Activated naive CD4-positive, alpha-beta T cell treated with anti-CD3 and anti-CD28 coated beads, Interleukin-2, amount 10 ng/mL, durations not matched to agents 5 hours and 36 hours (primary cell): ENCODE results near the gene PET100. TPM values are rescaled to one million over a fixed set of nuclear protein-coding genes. Genes with fewer than 3 reads are reported as not detected.

ENCODE experiments used
- microRNA-seq: library from miRNA; unstranded; fragments of <30 nt; microRNA quantifications from one replicate; pipeline ENCODE4 v1.2.0, GENCODE V29; 2022; ENCODE audit warnings: borderline microRNAs expressed, borderline replicate concordance
- total RNA-seq, 2 experiments: library from RNA; stranded (reverse); gene quantifications; one replicate each; pipeline ENCODE4 v1.2.3, GENCODE V29; 2021

PET100 gene, protein sequence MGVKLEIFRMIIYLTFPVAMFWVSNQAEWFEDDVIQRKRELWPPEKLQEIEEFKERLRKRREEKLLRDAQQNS
- total RNA-seq = 100 to 1,000 TPM; 128 to 140 TPM

GRCh38 chr19:7629347-7630054, at the start of gene PET100, which contains the start of gene XAB2:
TSS of gene PET100 (plus strand) at chr19:7629793. CDS start at chr19:7629834, 41 bp downstream.
TSS of gene XAB2 (minus strand) at chr19:7629545. CDS start at chr19:7629527, 18 bp downstream.

GRCh38 chr19:7595466-7596133, 34.0 kb upstream of the PET100 start, which contains the start of gene CAMSAP3:
TSS of gene CAMSAP3 (plus strand) at chr19:7595863. CDS start at chr19:7596003, 140 bp downstream.

GRCh38 chr19:7633698-7634097, 4.1 kb downstream of the PET100 start, which contains the start of gene PCP2:
TSS of gene PCP2 (minus strand) at chr19:7633719. CDS start at chr19:7633457, 262 bp downstream.

GRCh38 chr19:7636691-7637373, 7.2 kb downstream of the PET100 start, which contains the start of gene STXBP2:
TSS of gene STXBP2 (plus strand) at chr19:7637110. CDS start at chr19:7637150, 40 bp downstream.

GRCh38 chr19:7668842-7669241, 39.2 kb downstream of the PET100 start, which contains the start of gene RETN:
TSS of gene RETN (plus strand) at chr19:7669049. CDS start at chr19:7669327, 278 bp downstream.

GRCh38 chr19:7676854-7677253, 47.3 kb downstream of the PET100 start, which contains the start of gene MCEMP1:
TSS of gene MCEMP1 (plus strand) at chr19:7677090. CDS start at chr19:7677121, 31 bp downstream.

GRCh38 chr19:7680606-7681339, 51.2 kb downstream of the PET100 start, which contains the start of gene TRAPPC5:
TSS of gene TRAPPC5 (plus strand) at chr19:7680833. CDS start at chr19:7682254, 1,421 bp downstream.

Small RNA genes lying within 50 kb of the gene (microRNA-seq; reads per million reads assigned to microRNA genes)
- gene MIR6792 = not detected

Other genes starting within 250 kb of the PET100 start
- under 1 TPM; 0.58 to 0.84 TPM for gene PEX11G, start 140.8 kb upstream of the PET100 start, total RNA-seq
- 1 to 10 TPM; 8.8 to 9.0 TPM for gene ZNF358, start 113.7 kb upstream of the PET100 start, total RNA-seq
- 10 to 100 TPM; 11.2 to 12.6 TPM for gene MCOLN1, start 107.2 kb upstream of the PET100 start, total RNA-seq
- 100 to 1,000 TPM; 121 TPM for gene PNPLA6, start 94.1 kb upstream of the PET100 start, total RNA-seq
- gene CAMSAP3, start 33.9 kb upstream of the PET100 start, total RNA-seq = 1 to 10 TPM in 1 of 2 experiments, under 1 TPM in 1; 0.86 to 1.7 TPM
- 10 to 100 TPM; 44.5 to 47.4 TPM for gene XAB2, start 248 bp upstream of the PET100 start, total RNA-seq
- gene PCP2, start 3.9 kb downstream of the PET100 start, total RNA-seq = 1 to 10 TPM; 2.9 to 3.0 TPM
- gene STXBP2, start 7.3 kb downstream of the PET100 start, total RNA-seq = 100 to 1,000 TPM; 161 to 167 TPM
- under 1 TPM in 1 of 2 experiments, not detected in 1; 0.88 TPM for gene RETN, start 39.3 kb downstream of the PET100 start, total RNA-seq
- not detected for gene MCEMP1, start 47.3 kb downstream of the PET100 start, total RNA-seq
- 10 to 100 TPM; 87.8 to 89.7 TPM for gene TRAPPC5, start 51.0 kb downstream of the PET100 start, total RNA-seq
- gene FCER2, start 72.3 kb downstream of the PET100 start, total RNA-seq = not detected
- gene CLEC4G, start 102.3 kb downstream of the PET100 start, total RNA-seq = not detected
- not detected for gene CD209, start 117.7 kb downstream of the PET100 start, total RNA-seq
- gene CLEC4M, start 133.4 kb downstream of the PET100 start, total RNA-seq = not detected
- 10 to 100 TPM; 10.1 to 12.0 TPM for gene EVI5L, start 200.4 kb downstream of the PET100 start, total RNA-seq
- under 1 TPM; 0.22 to 0.33 TPM for gene PRR36, start 244.6 kb downstream of the PET100 start, total RNA-seq